ENCODE measurements around the gene EYA2.
"Not testable (repeated sequence)": the region's sequence is repeated elsewhere in the genome, so short reads cannot be mapped to it uniquely, and the experiment has no call there.

The EYA2 gene

GRCh38 chr20:47195573-47195972, 300.9 kb downstream of the EYA2 start:
- H3K9me3 Mint-ChIP-seq: no peaks in the 10 kb centered on the region
- H3K27me3 Mint-ChIP-seq: peaks cover 8% of the 10 kb centered on the region
- no peak overlapping the region for H3K27ac Mint-ChIP-seq (ENCODE audit: low read depth)
- DNase-seq (ENCODE audit: low spot score in 2 of 2): no peak
- no peak for ATAC-seq (replicated peaks; ENCODE audit: extremely low read depth, poor library complexity, severe bottlenecking)
- no peak overlapping the region for H3K4me3 Mint-ChIP-seq
- peaks cover 1% of the 10 kb centered on the region for H3K36me3 Mint-ChIP-seq (ENCODE audit: insufficient read depth)
- no peaks in the 10 kb centered on the region for H3K4me1 Mint-ChIP-seq

GRCh38 chr20:47196091-47197081, 301.7 kb downstream of the EYA2 start:
- ATAC-seq (replicated peaks; ENCODE audit: extremely low read depth, poor library complexity, severe bottlenecking): peak; percentile 32
- no peak overlapping the region for H3K27ac Mint-ChIP-seq (ENCODE audit: low read depth)
- H3K9me3 Mint-ChIP-seq: no peaks in the 10 kb centered on the region
- DNase-seq (ENCODE audit: low spot score in 2 of 2): peak; percentile 48 to 66
- H3K36me3 Mint-ChIP-seq (ENCODE audit: insufficient read depth): peaks cover 1% of the 10 kb centered on the region
- H3K4me1 Mint-ChIP-seq: no peaks in the 10 kb centered on the region
- H3K27me3 Mint-ChIP-seq: peaks cover 8% of the 10 kb centered on the region
- H3K4me3 Mint-ChIP-seq: no peak overlapping the region

DNA sequence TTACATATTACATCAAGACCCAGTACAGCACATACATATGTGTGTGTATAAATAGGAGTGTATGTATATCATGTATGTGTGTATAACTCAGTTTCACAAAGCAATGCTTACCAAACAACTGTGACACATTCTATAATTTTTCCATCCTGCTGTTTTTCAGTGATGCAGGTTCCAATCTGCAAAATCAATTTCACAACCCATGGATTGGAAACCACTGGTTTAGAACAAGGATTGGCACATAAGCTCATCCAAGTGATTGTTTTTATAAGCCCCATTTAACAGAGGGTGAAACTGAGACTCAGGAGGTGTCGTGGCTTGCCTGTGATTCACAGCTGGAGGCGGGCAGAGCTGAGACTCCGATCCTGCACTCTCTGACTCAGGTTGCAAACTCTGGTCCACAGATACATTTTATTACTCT, 303.6 kb downstream of the EYA2 start:
- Mint-ChIP-seq H3K4me1 (no peaks in the 10 kb centered on the region), H3K9me3 (no peaks in the 10 kb centered on the region), H3K36me3 (ENCODE audit: insufficient read depth) (peaks cover 1% of the 10 kb centered on the region), H3K4me3 (no peak overlapping the region), H3K27me3 (peaks cover 8% of the 10 kb centered on the region), H3K27ac (ENCODE audit: low read depth) (no peak overlapping the region)
- ATAC-seq (replicated peaks; ENCODE audit: extremely low read depth, poor library complexity, severe bottlenecking) (no peak), DNase-seq (ENCODE audit: low spot score in 2 of 2) (no peak)

DNA sequence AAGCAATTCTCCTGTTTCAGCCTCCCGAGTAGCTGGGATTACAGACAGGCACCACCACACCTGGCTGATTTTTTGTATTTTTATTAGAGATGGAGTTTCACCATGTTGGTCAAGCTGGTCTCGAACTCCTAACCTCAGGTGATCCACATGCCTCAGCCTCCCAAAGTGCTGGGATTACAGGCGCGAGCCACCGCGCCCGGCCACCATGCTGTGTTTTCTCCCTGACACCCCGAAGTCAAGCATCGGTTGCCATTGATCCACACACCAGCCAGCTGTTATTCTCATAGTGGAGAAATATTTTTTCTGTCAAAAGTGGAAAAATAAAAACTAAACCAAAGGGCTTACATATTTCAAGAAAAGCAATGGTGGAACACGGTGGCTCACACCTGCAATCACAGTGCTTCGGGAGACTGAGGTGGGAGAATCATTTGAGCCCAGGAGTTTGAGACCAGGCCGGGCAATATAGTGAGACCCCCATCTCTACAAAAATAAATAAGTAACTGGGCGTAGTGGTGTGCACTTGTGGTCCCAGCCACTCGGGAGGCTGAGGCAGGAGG, 304.4 kb downstream of the EYA2 start:
- no peaks in the 10 kb centered on the region for H3K4me1 Mint-ChIP-seq
- no peak for DNase-seq (ENCODE audit: low spot score in 2 of 2)
- peaks cover 1% of the 10 kb centered on the region for H3K36me3 Mint-ChIP-seq (ENCODE audit: insufficient read depth)
- no peak overlapping the region for H3K4me3 Mint-ChIP-seq
- no peak for ATAC-seq (replicated peaks; ENCODE audit: extremely low read depth, poor library complexity, severe bottlenecking)
- H3K9me3 Mint-ChIP-seq: no peaks in the 10 kb centered on the region
- no peak overlapping the region for H3K27ac Mint-ChIP-seq (ENCODE audit: low read depth)
- H3K27me3 Mint-ChIP-seq: peaks cover 8% of the 10 kb centered on the region

DNA sequence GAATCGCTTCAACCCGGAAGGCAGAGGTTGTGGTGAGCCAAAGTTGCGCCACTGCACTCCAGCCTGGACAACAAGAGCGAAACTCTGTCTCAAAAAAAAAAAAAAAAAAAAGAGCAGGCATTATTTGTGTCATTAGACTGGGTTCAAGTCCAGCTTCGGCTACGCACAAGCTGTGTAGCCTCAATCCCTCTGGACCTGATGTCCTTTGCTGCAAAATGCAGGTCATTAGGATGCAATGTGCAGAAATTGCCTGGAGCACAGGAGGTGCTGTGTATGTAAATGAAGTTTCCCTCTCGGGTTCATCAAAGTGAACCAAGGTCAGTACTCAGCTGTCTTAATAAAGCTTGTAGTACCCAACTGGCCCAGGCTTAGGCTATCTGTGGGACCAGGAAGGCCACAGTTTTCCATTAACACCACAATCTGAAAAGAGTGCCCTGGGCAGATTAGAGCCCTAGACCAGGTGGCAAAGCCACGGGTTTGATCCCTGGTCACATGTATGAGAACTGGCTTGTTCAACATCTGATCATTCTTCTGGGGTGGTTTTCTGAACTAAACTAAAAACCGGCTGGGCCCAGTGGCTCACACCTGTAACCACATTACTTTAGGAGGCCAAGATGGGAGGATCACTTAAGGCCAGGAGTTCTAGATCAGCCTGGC, 306.6 kb downstream of the EYA2 start:
- no peaks in the 10 kb centered on the region for H3K27me3 Mint-ChIP-seq
- H3K36me3 Mint-ChIP-seq (ENCODE audit: insufficient read depth): peaks cover 1% of the 10 kb centered on the region
- ATAC-seq (replicated peaks; ENCODE audit: extremely low read depth, poor library complexity, severe bottlenecking): no peak
- H3K27ac Mint-ChIP-seq (ENCODE audit: low read depth): no peak overlapping the region
- H3K4me1 Mint-ChIP-seq: no peaks in the 10 kb centered on the region
- no peak overlapping the region for H3K4me3 Mint-ChIP-seq
- H3K9me3 Mint-ChIP-seq: no peaks in the 10 kb centered on the region
- no peak for DNase-seq (ENCODE audit: low spot score in 2 of 2)

DNA sequence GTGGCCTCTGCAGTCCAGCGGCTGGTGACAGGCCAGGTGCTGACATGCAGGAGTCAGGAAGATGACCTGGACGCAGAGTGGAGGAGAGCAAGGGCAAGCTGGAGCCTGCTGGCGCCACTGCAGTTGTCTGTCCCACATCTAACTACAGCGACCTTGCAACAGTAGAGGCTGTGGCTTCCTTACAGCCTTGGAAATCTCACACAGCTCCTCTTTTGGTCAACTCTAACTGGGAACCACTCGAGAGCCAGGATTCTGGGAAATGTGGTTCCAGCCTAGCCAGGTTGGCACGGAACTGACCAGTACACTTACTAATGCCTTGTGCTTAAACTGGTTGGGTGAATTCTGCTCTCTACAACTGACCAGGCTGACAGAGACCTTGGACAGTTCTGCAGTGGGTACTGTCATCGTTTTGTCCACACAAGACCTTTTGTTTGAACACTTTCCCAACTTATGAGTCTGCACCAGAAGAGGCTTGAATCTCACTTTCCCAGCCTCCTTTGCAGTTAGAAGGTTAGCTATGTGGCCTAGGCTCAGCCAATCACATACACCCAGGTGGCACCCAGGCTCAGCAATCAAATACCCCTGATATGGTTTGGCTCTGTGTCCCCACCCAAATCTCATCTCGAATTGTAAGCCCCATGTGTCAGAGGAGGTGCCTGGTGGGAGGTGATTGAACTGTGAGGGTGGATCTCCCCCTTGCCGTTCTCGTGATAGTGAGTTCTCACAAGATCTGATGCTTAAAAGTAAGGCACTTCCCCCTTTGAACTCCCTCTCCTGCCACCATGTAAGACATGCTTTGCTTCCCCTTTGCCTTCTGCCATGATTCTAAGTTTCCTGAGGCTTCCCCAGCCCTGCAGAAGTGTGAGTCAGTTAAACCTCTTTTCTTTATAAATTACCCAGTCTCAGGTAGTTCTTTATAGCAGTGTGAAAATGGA, 308.4 kb downstream of the EYA2 start:
- no peak overlapping the region for H3K4me3 Mint-ChIP-seq
- no peak overlapping the region for H3K27ac Mint-ChIP-seq (ENCODE audit: low read depth)
- no peaks in the 10 kb centered on the region for H3K27me3 Mint-ChIP-seq
- DNase-seq (ENCODE audit: low spot score in 2 of 2) (no peak), ATAC-seq (replicated peaks; ENCODE audit: extremely low read depth, poor library complexity, severe bottlenecking) (no peak)
- no peaks in the 10 kb centered on the region for H3K9me3 Mint-ChIP-seq
- H3K36me3 Mint-ChIP-seq (ENCODE audit: insufficient read depth): peaks cover 10% of the 10 kb centered on the region
- H3K4me1 Mint-ChIP-seq: no peaks in the 10 kb centered on the region

DNA sequence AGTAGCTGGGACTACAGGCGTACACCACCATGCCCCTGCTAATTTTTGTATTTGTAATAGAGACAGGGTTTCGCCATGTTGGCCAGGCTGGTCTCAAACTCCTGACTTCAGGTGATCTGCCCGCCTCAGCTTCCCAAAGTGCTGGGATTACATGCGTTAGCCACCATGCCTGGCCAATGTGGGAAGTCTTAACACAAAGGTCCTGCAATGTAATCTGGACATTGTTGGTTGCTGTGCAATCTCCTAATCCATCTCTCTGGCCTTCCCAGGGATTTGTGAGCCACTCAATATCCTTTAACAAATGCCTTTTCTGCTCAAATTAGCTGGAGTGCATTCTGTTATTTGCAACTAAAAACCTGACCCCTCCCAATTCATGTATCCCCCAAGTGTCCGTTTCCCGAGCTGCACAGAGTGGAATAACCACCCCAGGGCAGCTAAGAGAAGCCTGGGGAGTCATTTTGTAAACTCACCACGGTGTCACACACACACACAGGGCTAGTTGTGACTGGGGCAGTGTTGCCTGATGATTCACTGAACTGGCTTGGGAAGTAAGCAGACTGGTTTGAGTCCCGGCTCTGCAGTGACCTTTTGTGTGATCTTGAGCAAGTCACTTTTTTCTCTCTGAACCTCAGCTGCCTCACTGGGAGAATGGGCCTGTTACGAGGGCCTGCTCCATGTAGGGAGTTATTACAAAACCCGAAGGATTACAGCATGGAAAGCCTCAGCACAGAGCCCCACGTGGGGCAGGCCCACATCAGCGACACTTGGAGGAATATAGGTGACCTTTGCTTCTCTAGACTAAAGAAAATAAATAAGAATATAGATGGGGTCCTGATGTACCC, 309.6 kb downstream of the EYA2 start:
- Mint-ChIP-seq H3K4me1 (no peaks in the 10 kb centered on the region), H3K27me3 (no peaks in the 10 kb centered on the region), H3K9me3 (no peaks in the 10 kb centered on the region), H3K4me3 (no peak overlapping the region), H3K36me3 (ENCODE audit: insufficient read depth) (peaks cover 18% of the 10 kb centered on the region), H3K27ac (ENCODE audit: low read depth) (no peak overlapping the region)
- no peak for ATAC-seq (replicated peaks; ENCODE audit: extremely low read depth, poor library complexity, severe bottlenecking)
- DNase-seq (ENCODE audit: low spot score in 2 of 2): no peak

DNA sequence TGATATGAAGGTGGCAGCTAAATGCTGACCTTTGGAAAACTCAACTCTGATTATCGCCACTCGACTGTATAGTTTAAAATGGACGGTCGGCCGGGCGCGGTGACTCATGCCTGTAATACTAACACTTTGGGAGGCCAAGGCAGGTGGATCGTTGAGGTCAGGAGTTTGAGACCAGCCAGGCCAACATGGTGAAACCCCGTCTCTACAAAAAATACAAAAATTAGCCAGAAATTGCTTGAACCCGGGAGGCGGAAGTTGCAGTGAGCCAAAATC, 310.1 kb downstream of the EYA2 start:
- H3K27me3 Mint-ChIP-seq; ATAC-seq (replicated peaks; ENCODE audit: extremely low read depth, poor library complexity, severe bottlenecking); H3K4me3 Mint-ChIP-seq; DNase-seq (ENCODE audit: low spot score in 2 of 2); H3K27ac Mint-ChIP-seq (ENCODE audit: low read depth); H3K4me1 Mint-ChIP-seq; H3K9me3 Mint-ChIP-seq: not testable (repeated sequence)
- peaks cover 22% of the 10 kb centered on the region for H3K36me3 Mint-ChIP-seq (ENCODE audit: insufficient read depth)

DNA sequence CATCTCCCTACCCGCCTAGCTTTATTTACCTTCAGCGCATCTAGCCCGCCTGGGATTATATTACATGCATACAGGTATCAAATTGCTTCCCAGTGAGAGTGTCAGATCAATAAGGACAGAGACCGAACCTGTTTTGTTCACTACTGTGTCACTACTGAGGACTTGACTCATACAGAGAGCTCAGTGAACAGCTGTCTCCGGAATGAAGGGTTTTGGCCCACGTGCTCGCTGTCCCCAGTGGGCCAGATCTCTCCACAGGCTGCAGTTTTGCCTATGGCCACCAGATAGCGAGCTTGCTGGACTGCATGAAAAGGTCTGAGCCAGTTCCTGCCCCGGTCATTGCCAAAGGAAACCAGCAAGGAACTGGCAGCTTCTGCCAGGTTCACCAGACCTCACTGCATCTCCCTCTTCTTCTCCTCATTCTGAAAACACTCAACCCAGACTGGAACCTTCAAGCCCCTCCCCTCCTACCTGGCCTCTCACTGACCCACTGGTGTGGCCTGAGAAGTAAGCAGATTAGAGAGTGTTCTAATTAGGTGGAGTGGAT, 311.0 kb downstream of the EYA2 start:
- H3K4me3 Mint-ChIP-seq: no peak overlapping the region
- no peaks in the 10 kb centered on the region for H3K27me3 Mint-ChIP-seq
- DNase-seq (ENCODE audit: low spot score in 2 of 2) (no peak), ATAC-seq (replicated peaks; ENCODE audit: extremely low read depth, poor library complexity, severe bottlenecking) (no peak)
- peaks cover 26% of the 10 kb centered on the region for H3K36me3 Mint-ChIP-seq (ENCODE audit: insufficient read depth)
- no peaks in the 10 kb centered on the region for H3K9me3 Mint-ChIP-seq
- H3K4me1 Mint-ChIP-seq: no peaks in the 10 kb centered on the region
- H3K27ac Mint-ChIP-seq (ENCODE audit: low read depth): no peak overlapping the region

DNA sequence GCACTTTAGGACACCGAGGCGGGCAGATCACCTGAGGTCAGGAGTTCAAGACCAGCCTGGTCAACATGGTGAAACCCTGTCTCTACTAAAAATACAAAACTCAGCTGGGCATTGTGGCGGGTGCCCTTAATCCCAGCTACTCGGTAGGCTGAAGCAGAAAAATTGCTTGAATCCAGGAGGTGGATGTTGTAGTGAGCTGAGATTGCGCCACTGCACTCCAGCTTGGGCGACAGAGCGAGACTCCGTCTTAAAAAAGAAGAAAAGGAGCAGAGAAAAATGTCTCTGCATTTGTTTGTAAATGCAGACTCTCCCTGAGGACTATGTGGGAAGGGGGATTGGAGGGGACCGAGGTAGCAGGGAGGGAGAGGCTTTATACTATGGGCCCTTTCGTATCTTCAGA, 311.9 kb downstream of the EYA2 start:
- ATAC-seq (replicated peaks; ENCODE audit: extremely low read depth, poor library complexity, severe bottlenecking); H3K4me1 Mint-ChIP-seq; H3K27me3 Mint-ChIP-seq; DNase-seq (ENCODE audit: low spot score in 2 of 2); H3K4me3 Mint-ChIP-seq; H3K9me3 Mint-ChIP-seq; H3K27ac Mint-ChIP-seq (ENCODE audit: low read depth): not testable (repeated sequence)
- peaks cover 26% of the 10 kb centered on the region for H3K36me3 Mint-ChIP-seq (ENCODE audit: insufficient read depth)

- no peaks in the 10 kb centered on the region for H3K27me3 Mint-ChIP-seq
- no peak overlapping the region for H3K4me3 Mint-ChIP-seq
- ATAC-seq (replicated peaks; ENCODE audit: extremely low read depth, poor library complexity, severe bottlenecking) (no peak), DNase-seq (ENCODE audit: low spot score in 2 of 2) (no peak)
- H3K36me3 Mint-ChIP-seq (ENCODE audit: insufficient read depth): peaks cover 26% of the 10 kb centered on the region
- H3K27ac Mint-ChIP-seq (ENCODE audit: low read depth): no peak overlapping the region
- H3K4me1 Mint-ChIP-seq: no peaks in the 10 kb centered on the region
- H3K9me3 Mint-ChIP-seq: no peaks in the 10 kb centered on the region
Observed at GRCh38 chr20:47206962-47207641, 312.5 kb downstream of the EYA2 start.
